ACC112 (cell line): ENCODE data around the gene RABGAP1.

Source experiments
- H2AFZ ChIP-seq: fragments of 200-600 bp; sonication (generic); one replicate; pipeline ENCODE4 v1.6.0; 2017; ENCODE audit warnings: antibody characterized with exemption, low read length; ENCODE audit not compliant: unreplicated experiment
- H3K27ac ChIP-seq: fragments of 200-600 bp; sonication (generic); 2 replicates; pipeline ENCODE4 v1.5.1; 2014; ENCODE audit warnings: low read depth, mild to moderate bottlenecking, antibody characterized with exemption, low read length, moderate library complexity
- H3K27me3 ChIP-seq: fragments of 200-600 bp; sonication (generic); 2 replicates; pipeline ENCODE4 v1.6.1; 2014; ENCODE audit warnings: mild to moderate bottlenecking, antibody characterized with exemption, low read length, moderate library complexity, mixed read lengths; ENCODE audit not compliant: insufficient read depth
- H3K36me3 ChIP-seq: fragments of 200-600 bp; sonication (generic); 2 replicates; pipeline ENCODE4 v1.6.1; 2016; ENCODE audit warnings: mild to moderate bottlenecking, antibody characterized with exemption, low read length, moderate library complexity, mixed read lengths; ENCODE audit not compliant: insufficient read depth
- H3K4me1 ChIP-seq: fragments of 200-600 bp; sonication (generic); one replicate; pipeline ENCODE4 v1.6.1; 2016; ENCODE audit warnings: low read length, mixed read lengths; ENCODE audit not compliant: insufficient read depth, unreplicated experiment, control insufficient read depth
- H3K4me3 ChIP-seq: fragments of 200-600 bp; sonication (generic); 2 replicates; pipeline ENCODE4 v1.5.1; 2014; ENCODE audit warnings: mild to moderate bottlenecking, low read depth, low read length
- H3K79me2 ChIP-seq: fragments of 200-600 bp; sonication (generic); one replicate; pipeline ENCODE4 v1.6.0; 2016; ENCODE audit warnings: low read length; ENCODE audit not compliant: control insufficient read depth, unreplicated experiment, insufficient read depth

The RABGAP1 gene

DNA sequence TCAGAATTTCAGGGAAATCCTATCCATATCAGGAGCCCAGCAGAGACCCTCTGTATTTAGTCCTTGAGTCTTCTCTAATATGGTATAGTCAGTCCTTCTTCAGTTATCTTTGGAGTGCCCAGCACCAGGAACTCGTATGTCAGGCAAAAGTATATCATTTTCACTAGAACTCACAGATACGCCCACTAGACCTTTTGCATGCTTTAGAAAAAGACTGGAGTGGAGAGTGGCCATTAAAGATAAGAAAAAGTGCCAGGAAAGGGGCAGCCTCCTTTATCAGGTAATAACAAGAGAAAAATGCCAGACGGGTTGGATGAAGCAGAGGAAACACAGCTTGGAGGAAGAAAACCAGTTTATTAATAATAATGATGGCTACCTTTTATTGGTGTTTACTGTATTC is 156.2 kb downstream of the RABGAP1 start:
- Histone ChIP-seq H3K36me3 (peaks cover 20% of the 10 kb centered on the region), H2AFZ (no peak overlapping the region), H3K4me1 (no peaks in the 10 kb centered on the region), H3K4me3 (no peak overlapping the region), H3K27me3 (no peaks in the 10 kb centered on the region), H3K79me2 (no peaks in the 10 kb centered on the region), H3K27ac (no peak overlapping the region)

DNA sequence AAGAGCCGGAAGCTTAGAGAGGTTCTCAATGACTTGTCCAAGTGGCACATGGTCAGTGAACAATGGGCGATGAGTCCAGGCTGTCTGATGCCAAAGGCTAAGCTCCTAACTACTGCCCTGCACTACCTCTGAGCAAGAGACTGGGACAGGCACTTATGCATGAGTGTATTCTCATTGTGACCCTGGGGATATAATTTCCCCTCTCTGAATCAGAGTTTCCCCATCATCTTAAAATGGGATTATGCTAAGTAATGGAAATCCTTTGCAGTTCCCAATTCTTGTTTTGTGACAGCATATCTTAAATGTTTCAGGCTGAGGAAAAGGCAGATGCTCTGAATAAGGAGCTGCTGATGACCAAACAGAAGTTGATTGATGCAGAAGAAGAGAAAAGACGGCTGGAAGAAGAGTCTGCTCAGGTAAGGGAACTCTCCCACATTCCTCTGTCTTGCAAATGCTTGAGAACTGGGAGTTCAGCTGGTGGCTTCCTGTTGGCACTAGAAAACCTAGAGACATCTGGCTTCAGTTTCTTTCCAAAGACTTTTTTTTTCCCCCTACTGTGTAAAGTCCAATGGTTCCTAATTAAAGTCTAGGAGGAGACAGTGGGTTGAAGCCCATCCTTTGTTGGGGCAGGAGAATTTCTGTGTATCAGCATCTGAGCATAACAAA is 156.7 kb downstream of the RABGAP1 start:
- Histone ChIP-seq H3K4me3 (no peak overlapping the region), H3K27ac (no peak overlapping the region), H3K36me3 (peaks cover 20% of the 10 kb centered on the region)

GRCh38 chr9:123098096-123098459 is 157.3 kb downstream of the RABGAP1 start:
- H3K27me3 ChIP-seq = no peaks in the 10 kb centered on the region
- no peak overlapping the region for H2AFZ ChIP-seq
- no peak overlapping the region for H3K4me3 ChIP-seq
- peaks cover 20% of the 10 kb centered on the region for H3K36me3 ChIP-seq
- no peaks in the 10 kb centered on the region for H3K4me1 ChIP-seq
- no peaks in the 10 kb centered on the region for H3K79me2 ChIP-seq
- H3K27ac ChIP-seq = no peak overlapping the region

More for the DNA sequence above, 156.7 kb downstream of the RABGAP1 start:
- H3K4me1 ChIP-seq = no peaks in the 10 kb centered on the region
- no peaks in the 10 kb centered on the region for H3K79me2 ChIP-seq
- no peaks in the 10 kb centered on the region for H3K27me3 ChIP-seq
- no peak overlapping the region for H2AFZ ChIP-seq

GRCh38 chr9:123099042-123099441 is 158.2 kb downstream of the RABGAP1 start:
- no peak overlapping the region for H3K27ac ChIP-seq
- no peaks in the 10 kb centered on the region for H3K79me2 ChIP-seq
- peaks cover 12% of the 10 kb centered on the region for H3K36me3 ChIP-seq

DNA sequence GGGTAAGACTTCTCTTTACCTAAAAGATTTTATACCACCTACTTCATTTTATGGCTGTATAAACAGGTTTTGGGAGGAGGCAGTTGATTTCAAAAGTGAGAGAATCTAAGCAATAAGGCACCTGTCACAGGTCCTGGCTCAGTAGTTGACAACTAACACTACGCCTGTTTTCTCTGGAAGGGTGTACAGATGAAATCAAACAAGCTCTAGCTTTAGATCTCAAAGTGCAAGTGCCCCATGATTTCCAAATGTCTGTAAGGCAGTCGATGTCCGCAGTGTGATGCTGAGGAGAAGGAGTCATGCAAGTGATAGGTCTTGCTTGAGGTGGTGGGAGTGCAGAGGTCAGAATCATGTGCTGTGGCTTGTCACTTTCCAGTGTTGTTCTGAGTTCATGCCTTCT is 158.7 kb downstream of the RABGAP1 start:
- Histone ChIP-seq H3K4me1 (no peaks in the 10 kb centered on the region), H3K36me3 (peaks cover 12% of the 10 kb centered on the region), H3K79me2 (no peaks in the 10 kb centered on the region), H3K27me3 (no peaks in the 10 kb centered on the region), H3K27ac (no peak overlapping the region), H2AFZ (no peak overlapping the region), H3K4me3 (no peak overlapping the region)

More at GRCh38 chr9:123099042-123099441, 158.2 kb downstream of the RABGAP1 start:
- Histone ChIP-seq H2AFZ (no peak overlapping the region), H3K4me3 (no peak overlapping the region), H3K27me3 (no peaks in the 10 kb centered on the region), H3K4me1 (no peaks in the 10 kb centered on the region)

- Histone ChIP-seq H2AFZ (no peak overlapping the region), H3K4me1 (no peaks in the 10 kb centered on the region), H3K4me3 (no peak overlapping the region), H3K27ac (no peak overlapping the region), H3K79me2 (no peaks in the 10 kb centered on the region), H3K27me3 (no peaks in the 10 kb centered on the region), H3K36me3 (peaks cover 16% of the 10 kb centered on the region)
These were observed 161.7 kb downstream of the RABGAP1 start for GRCh38 chr9:123102375-123103113.

DNA sequence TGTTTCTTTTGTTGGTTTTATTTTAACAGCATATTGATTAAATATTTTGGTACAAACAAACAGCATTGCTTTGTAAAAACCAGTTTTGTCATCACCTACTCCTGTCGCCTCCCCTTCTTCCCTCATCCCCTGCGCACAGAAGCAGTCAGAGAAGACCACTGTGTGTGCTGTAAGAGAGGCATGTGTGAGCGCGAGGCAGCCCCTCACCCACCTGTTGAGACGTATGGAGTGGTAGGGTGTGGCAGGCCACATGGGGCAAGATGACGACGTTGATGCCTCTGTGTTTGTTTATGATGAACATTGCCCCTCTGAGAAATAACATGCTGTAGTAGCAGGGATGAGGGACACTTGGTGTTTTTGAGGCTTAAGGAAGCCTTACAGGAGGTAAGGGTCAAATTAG is 164.0 kb downstream of the RABGAP1 start:
- Histone ChIP-seq H3K79me2 (no peaks in the 10 kb centered on the region), H2AFZ (no peak overlapping the region), H3K36me3 (peaks cover 9% of the 10 kb centered on the region; the same call in 1 of the 2 replicates), H3K4me3 (no peak overlapping the region), H3K27ac (no peak overlapping the region), H3K4me1 (no peaks in the 10 kb centered on the region), H3K27me3 (no peaks in the 10 kb centered on the region)

DNA sequence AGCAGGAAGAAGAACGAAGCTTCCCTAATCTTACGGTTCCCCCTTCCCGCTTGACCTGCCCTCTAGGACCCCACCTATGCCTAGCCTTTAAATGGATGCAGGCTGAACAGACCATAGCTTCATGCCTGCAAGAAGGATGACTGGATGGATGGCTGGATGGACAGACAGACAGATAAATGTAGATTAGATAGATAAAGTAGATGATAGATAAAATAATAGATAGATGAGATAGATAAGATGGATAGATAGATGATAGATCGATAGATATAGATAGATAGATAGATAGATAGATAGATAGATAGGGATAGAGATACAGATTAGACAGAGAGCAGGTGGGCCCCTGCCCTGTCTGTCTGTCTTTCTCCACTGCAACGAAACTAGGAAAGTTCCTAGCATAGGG is 164.7 kb downstream of the RABGAP1 start:
- no peaks in the 10 kb centered on the region for H3K79me2 ChIP-seq
- no peaks in the 10 kb centered on the region for H3K27me3 ChIP-seq
- no peak overlapping the region for H3K4me3 ChIP-seq
- no peak overlapping the region for H2AFZ ChIP-seq
- no peak overlapping the region for H3K27ac ChIP-seq
- H3K36me3 ChIP-seq = peaks cover 9% of the 10 kb centered on the region; the same call in 1 of the 2 replicates
- H3K4me1 ChIP-seq = no peaks in the 10 kb centered on the region

DNA sequence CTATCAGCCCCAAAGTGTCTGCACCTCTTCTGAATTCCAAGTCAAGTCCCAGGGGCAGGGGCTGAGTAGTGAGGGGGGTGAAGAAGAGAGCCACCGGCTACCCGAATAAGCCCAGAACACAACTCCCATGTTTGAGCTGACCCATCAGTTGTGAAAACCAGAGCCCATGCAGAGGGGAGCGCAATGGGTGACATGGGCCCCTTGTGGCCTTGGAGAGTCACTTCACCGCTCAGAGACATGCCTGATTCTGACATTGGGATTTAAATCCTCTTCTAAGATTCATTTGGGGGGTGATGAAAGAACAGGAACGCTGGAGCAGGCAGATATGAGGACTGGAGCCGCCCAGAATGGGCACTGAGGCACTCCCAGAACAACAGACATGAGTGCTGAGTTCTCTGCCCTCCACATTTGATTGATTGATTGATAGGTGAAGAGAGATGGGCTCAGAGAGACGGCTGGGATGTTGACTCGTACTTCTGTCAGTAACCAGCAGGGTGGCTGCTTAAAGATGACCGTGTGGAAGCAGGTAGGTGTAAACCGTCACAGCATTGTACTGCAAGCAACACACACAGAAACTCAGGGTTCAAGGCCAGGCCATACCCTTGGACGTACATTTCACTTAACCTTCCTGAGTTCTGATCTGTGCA is 166.9 kb downstream of the RABGAP1 start:
- Histone ChIP-seq H3K27me3 (no peaks in the 10 kb centered on the region), H2AFZ (no peak overlapping the region), H3K36me3 (peaks cover 9% of the 10 kb centered on the region; the same call in 1 of the 2 replicates), H3K4me1 (no peaks in the 10 kb centered on the region), H3K27ac (no peak overlapping the region), H3K4me3 (no peak overlapping the region), H3K79me2 (no peaks in the 10 kb centered on the region)

GRCh38 chr9:123108976-123109375 is 168.2 kb downstream of the RABGAP1 start:
- Histone ChIP-seq H3K27ac (no peak overlapping the region), H3K4me3 (no peak overlapping the region), H2AFZ (no peak overlapping the region), H3K36me3 (peaks cover 6% of the 10 kb centered on the region; the same call in 1 of the 2 replicates), H3K4me1 (no peaks in the 10 kb centered on the region), H3K27me3 (no peaks in the 10 kb centered on the region), H3K79me2 (no peaks in the 10 kb centered on the region)
